HCT116 (cell line): ENCODE data around the gene ART5. TPM values are rescaled to one million over a fixed set of nuclear protein-coding genes. Genes with fewer than 3 reads are reported as not detected.
"Not testable (repeated sequence)": the region's sequence is repeated elsewhere in the genome, so short reads cannot be mapped to it uniquely, and the experiment has no call there.

ENCODE experiments used
- ATAC-seq: fragments of 200-7000 bp; cut with Tn5 transposase; 2 replicates; pipeline ENCODE4 v1.9.1; 2020; ENCODE audit warnings: mild to moderate bottlenecking, moderate library complexity
- BruUV-seq: library from RNA; stranded (reverse); fragments of 400-500 nt; replicated peaks from 2 replicates; lab custom pipeline; 2021; lab: Mats Ljungman, UMichigan
- CTCF ChIA-PET: fragments of 300-600 bp; sonication (Branson Sonifier 250); formaldehyde crosslinking; loops from one replicate; lab custom pipeline; 2021; ENCODE audit warnings: antibody characterized with exemption; lab: Charles Lee
- POLR2A ChIA-PET: fragments of 300-600, 350-600 bp; sonication (Branson Sonifier 250); formaldehyde crosslinking; loops from one replicate; lab custom pipeline; 2021; ENCODE audit warnings: antibody characterized with exemption; lab: Charles Lee
- RAD21 ChIA-PET, 2 experiments: fragments of 300-600 bp; sonication (Branson Sonifier 250); formaldehyde crosslinking; loops; one replicate each; lab custom pipeline; 2023; ENCODE audit warnings: low total read pairs in 2 of 2; ENCODE audit not compliant: uncharacterized antibody in 2 of 2, unreplicated experiment in 2 of 2, low non-redundant PET in 1 of 2; lab: Charles Lee
- DNase-seq: peaks from one replicate; pipeline ENCODE4 v3.0.0-alpha.2; 2010; ENCODE audit warnings: low read depth, low spot score
- H2AFZ ChIP-seq: fragments of 200-600 bp; shearing (Covaris generic), sonication (generic); 2 replicates; pipeline ENCODE4 v1.6.1; 2017; ENCODE audit warnings: low read depth, mixed run types, mixed read lengths, antibody characterized with exemption, low read length; ENCODE audit not compliant: poor library complexity, severe bottlenecking
- H3K27ac ChIP-seq: 2 replicates; pipeline ENCODE4 v1.5.1; 2012; ENCODE audit warnings: low read depth, low read length
- H3K27me3 ChIP-seq: fragments of 200-600 bp; sonication (generic); 2 replicates; pipeline ENCODE4 v1.6.1; 2016; ENCODE audit warnings: mixed run types, low read length, mixed read lengths; ENCODE audit not compliant: insufficient read depth
- H3K36me3 ChIP-seq, 2 experiments: fragments of 200-500 bp in 1 of 2; fragments of 200-600 bp in 1 of 2; sonication (Bioruptor generic) in 1 of 2; sonication (generic) in 1 of 2; 2 replicates each; pipeline versions ENCODE4 v1.5.1 to v1.6.1; 2014 to 2016; ENCODE audit warnings: low read length in 2 of 2, inconsistent platforms in 1 of 2, mixed read lengths in 1 of 2, mixed run types in 1 of 2; ENCODE audit not compliant: insufficient read depth in 2 of 2, control insufficient read depth in 1 of 2
- H3K4me1 ChIP-seq, 2 experiments: fragments of 200-600 bp in 1 of 2; sonication (generic) in 1 of 2; 2 replicates each; pipeline versions ENCODE4 v1.5.1 to v1.6.1; 2012 to 2017; ENCODE audit warnings: low read length in 2 of 2, inconsistent platforms in 1 of 2, mild to moderate bottlenecking in 1 of 2, mixed read lengths in 1 of 2, mixed run types in 1 of 2, moderate library complexity in 1 of 2; ENCODE audit not compliant: insufficient read depth in 2 of 2, control insufficient read depth in 1 of 2
- H3K4me2 ChIP-seq: fragments of 200-600 bp; sonication (generic); 2 replicates; pipeline ENCODE4 v1.6.1; 2017; ENCODE audit warnings: mixed run types, low read length, mixed read lengths
- H3K4me3 ChIP-seq, 2 experiments: fragments of 200-600 bp in 1 of 2; sonication (generic) in 1 of 2; replicated peaks in 1 of 2; 2 replicates each; pipeline ENCODE4 v1.5.1; 2011 to 2016; ENCODE audit warnings: low read length in 2 of 2, control low read depth in 1 of 2, low read depth in 1 of 2, mild to moderate bottlenecking in 1 of 2, mixed read lengths in 1 of 2, mixed run types in 1 of 2
- H3K79me2 ChIP-seq: fragments of 200-600 bp; sonication (generic); 2 replicates; pipeline ENCODE4 v1.6.1; 2017; ENCODE audit warnings: mild to moderate bottlenecking, mixed run types, low read length, moderate library complexity, mixed read lengths; ENCODE audit not compliant: insufficient read depth
- H3K9ac ChIP-seq: fragments of 200-600 bp; sonication (generic); 2 replicates; pipeline ENCODE4 v1.6.1; 2016; ENCODE audit warnings: low read length, mixed read lengths
- H3K9me2 ChIP-seq: fragments of 200-600 bp; sonication (generic), shearing (Covaris generic); 2 replicates; pipeline ENCODE4 v1.6.1; 2017; ENCODE audit warnings: mixed run types, mild to moderate bottlenecking, moderate library complexity; ENCODE audit not compliant: insufficient read depth
- H3K9me3 ChIP-seq, 2 experiments: fragments of 200-500 bp in 1 of 2; fragments of 200-600 bp in 1 of 2; sonication (Bioruptor generic) in 1 of 2; sonication (generic) in 1 of 2; 2 replicates each; pipeline ENCODE4 v1.6.1; 2014 to 2017; ENCODE audit warnings: low read length in 2 of 2, mixed read lengths in 2 of 2, inconsistent platforms in 1 of 2, low read depth in 1 of 2, mild to moderate bottlenecking in 1 of 2, mixed run types in 1 of 2, moderate library complexity in 1 of 2; ENCODE audit not compliant: control insufficient read depth in 1 of 2, insufficient read depth in 1 of 2
- H4K20me1 ChIP-seq: fragments of 200-600 bp; sonication (generic), shearing (Covaris generic); 2 replicates; pipeline ENCODE4 v1.6.1; 2017; ENCODE audit warnings: mixed run types, mild to moderate bottlenecking, moderate library complexity; ENCODE audit not compliant: insufficient read depth
- CBX3 ChIP-seq: IDR thresholded peaks from 2 replicates; pipeline ENCODE4 v1.6.1; 2012; ENCODE audit warnings: low read depth
- CEBPB ChIP-seq: IDR thresholded peaks from 2 replicates; pipeline ENCODE4 v1.6.1; 2012; ENCODE audit warnings: low read depth
- EGR1 ChIP-seq: IDR thresholded peaks from 2 replicates; pipeline ENCODE4 v1.6.1; 2012; ENCODE audit warnings: low read depth
- ELF1 ChIP-seq: IDR thresholded peaks from 2 replicates; pipeline ENCODE4 v1.6.1; 2012; ENCODE audit warnings: low read depth, borderline replicate concordance
- POLR2AphosphoS5 ChIP-seq: IDR thresholded peaks from 2 replicates; pipeline ENCODE4 v1.6.1; 2011; ENCODE audit warnings: mild to moderate bottlenecking, low read depth, low read length, moderate library complexity
- SIN3A ChIP-seq: IDR thresholded peaks from 2 replicates; pipeline ENCODE4 v1.6.1; 2012; ENCODE audit warnings: low read depth
- SRF ChIP-seq: IDR thresholded peaks from 2 replicates; pipeline ENCODE4 v1.6.1; 2012; ENCODE audit warnings: low read depth
- TCF7L2 ChIP-seq: IDR thresholded peaks from 2 replicates; pipeline ENCODE4 v1.7.0; 2011; ENCODE audit warnings: borderline replicate concordance, inconsistent platforms; ENCODE audit not compliant: insufficient read depth, insufficient read length; ENCODE audit errors: extremely low read depth
- YY1 ChIP-seq: IDR thresholded peaks from 2 replicates; pipeline ENCODE4 v1.6.1; 2011; ENCODE audit warnings: low read length, low read depth, moderate library complexity, mild to moderate bottlenecking; ENCODE audit not compliant: insufficient replicate concordance; ENCODE audit errors: extremely low read depth
- intact Hi-C: fragments of 100-400 bp; cut with micrococcal nuclease; formaldehyde crosslinking; loops from 2 replicates; pipeline ENCODE4 v1.10.0; 2022
- total RNA-seq: library from RNA; stranded (reverse); gene quantifications from one replicate; pipeline ENCODE4 v1.2.1, GENCODE V29; 2021; ENCODE audit not compliant: unreplicated experiment
- TF ChIP-seq, protein P1 (sequence below), 3 experiments: fragments of 200-600 bp in 1 of 3; sonication (generic) in 1 of 3; IDR thresholded peaks in 2 of 3; conservative IDR thresholded peaks in 1 of 3; 2 replicates each; pipeline ENCODE4 v1.5.1; 2012 to 2017; ENCODE audit warnings: low read depth in 2 of 3, low read length in 2 of 3, antibody characterized with exemption in 1 of 3, borderline replicate concordance in 1 of 3, control low read depth in 1 of 3, mild to moderate bottlenecking in 1 of 3, mixed read lengths in 1 of 3, mixed run types in 1 of 3, moderate library complexity in 1 of 3; ENCODE audit not compliant: insufficient read depth in 1 of 3
- TF ChIP-seq, protein P2 (sequence below): IDR thresholded peaks from 2 replicates; pipeline ENCODE4 v1.6.1; 2012; ENCODE audit warnings: low read depth

Gene ART5
- total RNA-seq, 1 experiment from 2014 or later, result 5.6 TPM

DNA sequence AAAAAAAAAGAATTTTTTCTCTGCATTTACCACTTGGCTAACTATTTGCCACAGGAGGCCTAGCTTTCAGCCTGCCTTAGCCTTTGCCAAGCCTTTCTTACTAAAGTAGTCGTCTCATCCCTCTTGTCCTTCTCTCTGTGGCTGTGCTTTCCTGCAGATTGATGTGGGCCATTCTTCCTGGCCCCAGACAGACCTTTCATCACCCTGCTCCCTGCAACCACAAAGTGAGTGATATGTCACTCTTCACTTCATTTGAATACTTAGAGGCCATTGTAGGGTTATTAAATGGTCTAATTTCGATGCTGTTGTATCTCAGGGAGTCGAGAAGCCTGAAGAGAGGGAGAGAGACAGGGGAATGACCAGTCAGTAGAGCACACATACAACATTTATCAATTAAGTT, 37.6 kb downstream of the ART5 start:
- Histone ChIP-seq H3K9me3 (no peaks in the 10 kb centered on the region), H3K9ac (no peak overlapping the region), H3K4me2 (no peak overlapping the region), H3K9me2 (no peaks in the 10 kb centered on the region), H3K79me2 (no peaks in the 10 kb centered on the region), H4K20me1 (no peaks in the 10 kb centered on the region), H3K4me1 (no peaks in the 10 kb centered on the region), H3K4me3 (no peak overlapping the region), H3K27me3 (no peaks in the 10 kb centered on the region), H3K36me3 (no peaks in the 10 kb centered on the region), H2AFZ (no peak overlapping the region), H3K27ac (no peak overlapping the region)
- TF ChIP-seq EGR1, result no peak
- no peak for TF ChIP-seq YY1
- no peak for TF ChIP-seq SIN3A
- no peak for TF ChIP-seq ELF1
- TF ChIP-seq CBX3, result no peak
- TF ChIP-seq CEBPB, result no peak
- TF ChIP-seq TCF7L2, result no peak
- TF ChIP-seq SRF, result no peak
- TF ChIP-seq, protein P1, sequence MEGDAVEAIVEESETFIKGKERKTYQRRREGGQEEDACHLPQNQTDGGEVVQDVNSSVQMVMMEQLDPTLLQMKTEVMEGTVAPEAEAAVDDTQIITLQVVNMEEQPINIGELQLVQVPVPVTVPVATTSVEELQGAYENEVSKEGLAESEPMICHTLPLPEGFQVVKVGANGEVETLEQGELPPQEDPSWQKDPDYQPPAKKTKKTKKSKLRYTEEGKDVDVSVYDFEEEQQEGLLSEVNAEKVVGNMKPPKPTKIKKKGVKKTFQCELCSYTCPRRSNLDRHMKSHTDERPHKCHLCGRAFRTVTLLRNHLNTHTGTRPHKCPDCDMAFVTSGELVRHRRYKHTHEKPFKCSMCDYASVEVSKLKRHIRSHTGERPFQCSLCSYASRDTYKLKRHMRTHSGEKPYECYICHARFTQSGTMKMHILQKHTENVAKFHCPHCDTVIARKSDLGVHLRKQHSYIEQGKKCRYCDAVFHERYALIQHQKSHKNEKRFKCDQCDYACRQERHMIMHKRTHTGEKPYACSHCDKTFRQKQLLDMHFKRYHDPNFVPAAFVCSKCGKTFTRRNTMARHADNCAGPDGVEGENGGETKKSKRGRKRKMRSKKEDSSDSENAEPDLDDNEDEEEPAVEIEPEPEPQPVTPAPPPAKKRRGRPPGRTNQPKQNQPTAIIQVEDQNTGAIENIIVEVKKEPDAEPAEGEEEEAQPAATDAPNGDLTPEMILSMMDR (IDR thresholded peaks at IDR 0.05 in 2 of 3, conservative IDR thresholded peaks at IDR 0.05 in 1 of 3; ENCODE audit: borderline replicate concordance in 1 of 3, insufficient read depth in 1 of 3, low read depth in 2 of 3, low read length in 2 of 3), result no peak
- no peak for TF ChIP-seq POLR2AphosphoS5
- TF ChIP-seq, protein P2, sequence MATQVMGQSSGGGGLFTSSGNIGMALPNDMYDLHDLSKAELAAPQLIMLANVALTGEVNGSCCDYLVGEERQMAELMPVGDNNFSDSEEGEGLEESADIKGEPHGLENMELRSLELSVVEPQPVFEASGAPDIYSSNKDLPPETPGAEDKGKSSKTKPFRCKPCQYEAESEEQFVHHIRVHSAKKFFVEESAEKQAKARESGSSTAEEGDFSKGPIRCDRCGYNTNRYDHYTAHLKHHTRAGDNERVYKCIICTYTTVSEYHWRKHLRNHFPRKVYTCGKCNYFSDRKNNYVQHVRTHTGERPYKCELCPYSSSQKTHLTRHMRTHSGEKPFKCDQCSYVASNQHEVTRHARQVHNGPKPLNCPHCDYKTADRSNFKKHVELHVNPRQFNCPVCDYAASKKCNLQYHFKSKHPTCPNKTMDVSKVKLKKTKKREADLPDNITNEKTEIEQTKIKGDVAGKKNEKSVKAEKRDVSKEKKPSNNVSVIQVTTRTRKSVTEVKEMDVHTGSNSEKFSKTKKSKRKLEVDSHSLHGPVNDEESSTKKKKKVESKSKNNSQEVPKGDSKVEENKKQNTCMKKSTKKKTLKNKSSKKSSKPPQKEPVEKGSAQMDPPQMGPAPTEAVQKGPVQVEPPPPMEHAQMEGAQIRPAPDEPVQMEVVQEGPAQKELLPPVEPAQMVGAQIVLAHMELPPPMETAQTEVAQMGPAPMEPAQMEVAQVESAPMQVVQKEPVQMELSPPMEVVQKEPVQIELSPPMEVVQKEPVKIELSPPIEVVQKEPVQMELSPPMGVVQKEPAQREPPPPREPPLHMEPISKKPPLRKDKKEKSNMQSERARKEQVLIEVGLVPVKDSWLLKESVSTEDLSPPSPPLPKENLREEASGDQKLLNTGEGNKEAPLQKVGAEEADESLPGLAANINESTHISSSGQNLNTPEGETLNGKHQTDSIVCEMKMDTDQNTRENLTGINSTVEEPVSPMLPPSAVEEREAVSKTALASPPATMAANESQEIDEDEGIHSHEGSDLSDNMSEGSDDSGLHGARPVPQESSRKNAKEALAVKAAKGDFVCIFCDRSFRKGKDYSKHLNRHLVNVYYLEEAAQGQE, result no peak
- RAD21 ChIA-PET, result no interaction called here
- CTCF ChIA-PET, result no interaction called here
- POLR2A ChIA-PET, result no interaction called here
- DNase-seq (no peak), ATAC-seq (no peak)
- intact Hi-C loops, result loop anchor here (10.0 kb wide), 1 partner anchor 149 kb away; no protein-coding TSS in a partner anchor
- no TSS peak for BruUV-seq

DNA sequence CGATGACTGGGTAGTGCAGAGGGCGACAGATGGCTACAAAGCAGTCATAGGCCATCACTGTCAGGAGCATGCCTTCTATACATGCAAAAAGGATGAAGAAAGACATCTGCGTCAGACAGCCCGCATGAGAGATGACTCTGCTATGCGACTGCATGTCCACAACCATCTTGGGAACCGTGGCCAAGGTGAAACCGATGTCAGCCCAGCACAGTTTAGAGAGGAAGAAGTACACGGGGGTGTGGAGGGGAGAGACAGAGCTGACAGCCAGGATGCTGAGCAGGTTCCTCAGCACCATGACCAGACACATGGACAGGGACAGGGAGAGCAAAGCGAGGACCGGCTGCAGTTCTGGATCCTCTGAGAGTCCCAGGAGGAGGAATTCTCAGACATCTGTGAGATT, 41.6 kb downstream of the ART5 start:
- H3K9ac ChIP-seq, H3K4me2 ChIP-seq, DNase-seq, H3K9me2 ChIP-seq, POLR2A ChIA-PET, BruUV-seq, H3K36me3 ChIP-seq, H3K27me3 ChIP-seq, H3K9me3 ChIP-seq, H3K79me2 ChIP-seq, CTCF ChIA-PET, H2AFZ ChIP-seq, H3K27ac ChIP-seq, ATAC-seq, RAD21 ChIA-PET, H4K20me1 ChIP-seq, H3K4me1 ChIP-seq, H3K4me3 ChIP-seq: not testable (repeated sequence)
- intact Hi-C loops, result loop anchor here (10.0 kb wide), 1 partner anchor 145 kb away; no protein-coding TSS in a partner anchor
